Hepatic stellate cell (primary cell): Measurements from ENCODE around the gene FBLN2.
"Not testable (repeated sequence)": the region's sequence is repeated elsewhere in the genome, so short reads cannot be mapped to it uniquely, and the experiment has no call there.

ENCODE experiments used
- DNase-seq: peaks from one replicate; pipeline ENCODE4 v3.0.0; 2011; ENCODE audit warnings: low spot score

FBLN2 gene

DNA sequence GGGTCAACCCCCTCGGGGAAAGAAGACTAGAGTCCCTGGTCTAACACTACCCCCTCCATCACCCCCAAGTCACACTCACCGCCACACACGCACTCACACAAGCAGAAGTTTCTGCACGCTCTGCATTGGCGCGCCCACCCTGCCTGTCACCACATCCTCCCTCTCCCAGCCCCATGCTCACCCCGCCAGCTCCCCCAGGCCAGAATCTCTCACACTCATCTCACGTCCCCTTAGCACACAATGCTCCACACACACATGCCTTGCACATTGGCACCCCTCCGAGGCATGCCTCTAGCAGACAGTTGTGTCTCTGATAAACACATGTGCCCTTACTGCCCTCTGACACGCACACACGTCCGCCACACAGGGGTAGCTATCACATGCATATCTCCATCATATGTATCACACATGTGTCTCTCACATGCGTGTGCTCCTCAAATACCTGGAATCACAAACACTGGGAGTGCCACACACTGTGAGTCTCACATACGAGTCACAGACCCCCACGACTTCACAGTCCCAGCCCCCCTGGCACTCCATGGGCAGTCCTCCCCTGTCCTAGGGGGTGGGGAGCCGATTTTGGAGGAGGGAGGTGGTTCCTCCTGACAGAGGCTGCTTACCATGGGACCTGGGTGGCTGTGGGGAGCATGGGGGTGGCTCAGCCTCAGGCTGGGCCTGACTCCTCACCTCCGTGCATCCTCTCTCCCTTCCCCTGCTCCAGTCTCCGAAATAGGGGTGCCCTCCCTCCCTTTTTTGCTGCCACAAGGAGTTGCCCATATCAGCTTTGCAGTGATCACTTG lies 898 bp downstream of the FBLN2 start:
- no peak for DNase-seq

DNA sequence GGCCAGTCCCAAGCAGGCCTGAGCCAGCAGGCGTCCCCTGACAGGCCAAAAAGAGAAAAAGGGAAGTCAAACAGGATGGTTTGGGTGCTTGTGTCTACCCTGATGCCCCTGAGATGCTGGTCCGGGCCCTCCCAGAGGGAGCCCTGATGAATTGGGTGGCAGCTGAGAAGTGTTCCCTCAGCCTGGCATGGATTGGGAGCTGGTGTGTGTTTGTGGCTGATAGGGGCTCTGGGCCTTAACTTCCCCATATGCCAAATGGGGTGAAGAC lies 1.4 kb downstream of the FBLN2 start:
- no peak for DNase-seq

DNA sequence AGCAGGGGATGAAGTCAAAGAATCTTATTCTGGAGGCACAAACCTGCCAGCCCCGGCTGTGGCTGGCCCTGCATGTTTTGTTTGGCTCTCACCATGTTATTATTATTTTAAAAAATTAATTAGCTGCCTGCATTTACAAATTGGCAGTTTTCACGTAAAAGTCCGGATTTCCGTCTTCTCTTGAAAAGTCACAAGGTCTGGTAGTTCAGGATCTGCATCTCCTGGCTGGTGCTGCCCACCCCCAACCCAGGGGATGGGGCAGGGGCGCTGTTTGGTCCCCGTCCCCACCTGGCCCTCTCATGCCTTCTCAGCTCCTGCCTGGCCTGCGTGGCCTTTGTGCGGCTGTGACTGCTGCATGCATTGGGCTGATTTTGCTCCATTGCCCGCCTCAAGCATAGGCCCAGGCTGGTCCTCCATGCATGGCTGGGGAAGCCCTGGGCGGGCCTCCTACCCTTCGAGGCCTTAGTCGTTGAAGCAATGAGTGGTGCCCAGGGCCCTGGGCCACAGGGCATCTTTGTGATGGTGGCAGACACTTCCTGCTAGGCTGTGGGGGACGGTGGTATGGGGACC lies 2.0 kb downstream of the FBLN2 start:
- DNase-seq, result no peak

DNA sequence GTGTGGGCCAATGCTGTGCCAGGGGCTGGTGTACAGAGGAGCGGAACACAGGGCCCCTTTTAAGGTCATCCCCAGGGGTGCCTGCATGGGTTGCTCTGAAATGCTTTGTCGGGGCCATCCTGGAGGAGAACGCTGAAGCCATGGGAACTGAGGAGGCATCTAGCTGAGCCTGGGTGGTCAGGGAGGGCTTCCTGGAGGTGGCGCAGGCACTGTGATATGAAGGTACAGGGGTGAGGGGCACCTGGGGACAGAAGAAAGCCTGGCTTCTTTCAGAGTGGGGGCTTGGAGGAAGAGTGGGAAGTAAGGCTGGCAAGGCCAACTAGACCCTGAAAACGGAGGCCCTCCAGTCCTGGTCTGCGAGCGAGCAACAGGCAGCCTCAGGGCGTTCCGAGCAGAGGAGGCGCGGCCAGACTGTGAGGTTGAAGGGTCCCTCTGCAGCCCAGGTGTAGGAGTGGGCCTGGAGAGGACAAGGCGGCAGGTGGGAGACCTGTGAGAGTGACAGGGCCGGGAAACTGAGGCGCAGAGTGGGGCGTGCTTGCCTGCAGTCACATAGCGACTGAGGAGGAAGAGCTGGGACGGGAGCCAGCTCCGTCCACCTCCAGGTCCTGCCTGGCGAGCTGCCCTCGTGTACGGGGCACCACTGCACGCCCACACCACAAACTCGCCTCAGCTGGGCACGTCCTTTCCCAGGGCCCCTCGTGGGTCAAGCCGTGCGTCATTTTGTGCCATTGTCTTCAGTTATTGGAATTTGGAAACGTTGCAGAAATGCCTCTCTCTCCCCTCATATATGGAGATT lies 4.1 kb downstream of the FBLN2 start:
- DNase-seq, result no peak

DNA sequence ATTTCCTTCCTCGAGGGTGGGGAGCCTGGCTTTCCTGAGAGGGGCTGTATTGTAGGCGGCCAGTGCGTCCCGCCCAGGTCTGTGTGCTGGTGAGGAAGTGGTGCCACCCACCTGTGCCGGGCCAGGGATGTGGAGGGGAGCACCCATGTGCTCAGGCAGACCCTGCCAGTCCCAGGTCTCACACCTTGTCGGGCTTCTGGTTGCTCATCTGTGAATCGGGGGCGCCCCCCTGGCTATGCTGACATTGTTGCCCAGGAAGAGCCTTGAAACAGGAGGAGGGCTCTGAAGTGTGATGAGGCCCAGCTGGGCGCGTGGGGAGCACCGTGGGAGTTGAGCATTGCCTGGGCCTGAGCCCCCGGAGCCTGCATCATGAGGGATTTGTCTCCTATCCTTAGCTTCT lies 4.8 kb downstream of the FBLN2 start:
- no peak for DNase-seq

DNA sequence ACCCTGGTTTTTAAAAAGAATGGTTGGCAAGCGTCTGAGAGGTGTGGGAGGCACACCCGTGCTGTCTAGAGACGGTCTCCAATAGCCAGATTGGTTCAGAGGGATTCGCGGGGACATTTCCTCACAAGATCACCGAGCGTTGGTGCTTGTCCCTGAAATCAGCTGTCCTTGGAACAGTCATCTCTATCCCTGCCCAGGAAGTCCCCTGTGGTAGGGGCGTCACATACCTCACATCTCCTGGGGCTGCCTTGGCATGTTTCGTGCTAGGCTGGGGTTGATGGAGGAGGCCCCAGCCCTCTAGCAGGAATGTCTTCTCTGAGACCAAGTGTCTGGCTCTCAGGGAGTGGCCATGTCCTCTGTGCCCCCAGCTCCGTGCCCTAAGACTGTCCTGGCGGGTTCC lies 6.8 kb downstream of the FBLN2 start:
- no peak for DNase-seq

DNA sequence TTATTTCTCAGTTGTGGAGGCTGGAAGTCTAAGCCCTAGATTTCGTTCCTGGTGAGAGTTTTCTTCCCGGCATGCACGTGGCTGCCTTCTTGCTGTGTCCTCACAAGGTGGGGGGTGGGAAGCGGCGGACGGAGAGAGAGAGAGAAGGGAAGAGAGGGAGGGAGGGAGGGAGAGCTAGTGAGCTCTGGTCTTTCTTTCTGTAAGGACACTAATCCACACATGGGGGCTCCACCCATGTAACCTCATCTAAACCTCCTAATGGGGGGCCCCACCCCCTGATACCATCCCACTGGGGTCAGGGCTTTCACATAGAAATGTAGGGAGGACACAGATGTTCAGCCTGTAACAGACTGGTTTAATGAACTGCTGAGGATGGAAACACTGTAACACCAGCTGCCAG lies 7.3 kb downstream of the FBLN2 start:
- no peak for DNase-seq

DNA sequence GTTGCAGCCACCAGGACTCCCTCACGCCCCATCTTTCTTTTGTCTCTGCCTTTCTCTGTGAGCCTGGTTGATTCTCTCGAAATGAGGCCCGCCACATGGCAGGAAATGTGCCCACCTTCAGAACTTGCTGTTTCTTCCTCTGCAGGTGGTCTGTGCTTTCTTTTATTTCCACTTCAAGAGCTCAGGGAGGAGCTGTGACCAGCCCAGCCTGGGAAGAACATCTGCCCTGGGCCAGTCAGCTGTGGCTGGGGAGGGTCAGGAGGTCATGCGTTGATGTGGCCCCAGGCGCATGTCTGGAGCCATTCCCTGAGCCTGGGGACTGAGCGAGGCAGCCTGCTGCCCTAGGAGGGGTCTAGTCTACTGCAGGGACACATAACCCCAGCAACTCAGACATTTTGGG lies 8.0 kb downstream of the FBLN2 start:
- no peak for DNase-seq

DNA sequence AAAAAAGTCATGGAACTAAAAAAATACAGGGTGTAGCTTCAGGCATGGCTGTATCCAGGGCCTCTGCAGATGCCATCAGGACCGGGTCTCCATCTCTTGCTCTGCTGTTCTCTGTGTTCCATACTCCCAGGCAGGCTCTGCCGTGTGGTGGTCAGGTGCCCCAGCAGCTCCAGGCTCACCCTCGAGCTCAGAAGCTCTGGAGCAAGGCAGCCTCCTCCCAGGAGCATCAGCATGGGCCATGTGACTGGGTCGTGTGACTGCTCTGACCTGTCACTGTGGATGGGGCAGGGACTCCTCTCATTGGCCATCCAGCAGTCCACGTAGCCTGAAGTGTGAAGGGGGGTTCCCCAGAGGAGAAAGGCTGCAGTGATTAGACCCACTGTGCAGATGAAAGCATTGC lies 8.5 kb downstream of the FBLN2 start:
- no peak for DNase-seq

DNA sequence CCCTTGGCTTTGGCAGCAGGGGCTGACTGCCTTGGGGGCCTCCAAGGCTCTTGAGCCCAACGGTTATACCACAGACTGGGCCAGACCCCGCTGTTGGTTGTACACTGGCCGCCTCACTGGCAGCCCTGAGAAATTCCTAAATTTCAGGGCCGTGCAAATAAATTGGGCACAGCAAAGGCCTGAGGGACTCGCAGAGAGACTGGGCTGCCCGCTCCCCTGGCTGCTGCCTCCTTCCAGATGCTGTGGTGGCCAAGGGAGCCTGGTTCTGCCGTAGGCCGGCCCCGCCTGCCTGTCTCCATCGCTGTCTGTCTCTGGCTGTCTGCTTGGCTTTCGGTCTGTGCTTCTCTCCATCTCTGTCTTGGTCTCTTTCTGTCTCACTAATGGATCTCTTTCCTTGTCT lies 9.0 kb downstream of the FBLN2 start:
- no peak for DNase-seq

DNA sequence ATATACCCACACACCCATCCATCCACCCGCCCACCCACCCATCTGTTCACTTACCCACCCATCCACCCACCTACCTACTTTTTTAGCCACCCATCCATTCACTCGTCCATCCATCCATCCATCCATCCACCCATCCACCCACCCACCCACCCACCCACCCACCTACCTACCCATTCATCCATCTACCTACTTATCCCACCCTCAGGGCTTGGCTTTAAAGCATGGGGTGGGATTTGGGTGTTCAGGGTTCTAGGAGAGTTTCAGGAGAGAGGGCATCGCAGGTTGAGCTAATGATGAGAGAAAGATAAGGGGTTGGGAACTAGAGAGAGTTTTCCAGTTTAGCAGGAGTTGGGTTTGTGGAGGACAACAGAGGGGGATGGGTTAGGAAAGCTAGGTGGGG lies 9.7 kb downstream of the FBLN2 start:
- DNase-seq, result no peak

DNA sequence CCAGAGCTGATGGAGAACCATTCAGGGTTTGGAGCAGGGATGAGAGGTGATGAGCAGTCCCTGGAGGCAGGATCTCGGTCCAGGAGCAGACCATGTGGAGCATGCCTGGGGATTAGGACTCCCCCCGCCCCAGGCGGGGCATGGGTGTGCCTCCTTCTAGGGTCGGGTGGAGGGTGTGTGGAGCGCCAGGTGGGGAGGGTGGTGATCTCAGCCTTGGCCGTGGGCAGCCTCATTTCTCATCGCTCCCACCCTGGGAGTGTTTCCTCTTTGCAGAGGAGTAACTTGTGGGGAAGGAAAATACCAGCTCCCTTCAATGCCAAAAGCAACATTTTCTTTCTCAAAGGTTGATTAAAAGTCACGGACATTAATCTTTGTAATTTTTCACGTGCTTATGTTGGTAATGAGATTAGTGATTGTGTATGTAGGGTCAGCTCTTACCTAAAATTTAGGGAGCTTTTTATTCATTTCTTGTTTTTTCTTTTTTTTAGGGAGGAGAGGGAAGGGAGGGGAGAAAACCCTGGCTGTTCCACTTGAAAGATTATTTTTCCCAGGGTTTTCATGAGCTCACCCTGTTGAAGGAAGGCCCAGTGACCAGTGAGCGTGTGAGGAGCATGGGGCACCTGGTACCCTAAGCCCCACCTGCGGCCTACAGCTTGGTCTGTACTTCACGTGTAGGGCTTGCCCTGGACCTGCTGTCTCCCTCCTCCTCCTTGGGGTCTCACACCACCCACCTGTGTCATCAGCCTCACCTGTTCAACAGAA lies 11.0 kb downstream of the FBLN2 start:
- no peak for DNase-seq

DNA sequence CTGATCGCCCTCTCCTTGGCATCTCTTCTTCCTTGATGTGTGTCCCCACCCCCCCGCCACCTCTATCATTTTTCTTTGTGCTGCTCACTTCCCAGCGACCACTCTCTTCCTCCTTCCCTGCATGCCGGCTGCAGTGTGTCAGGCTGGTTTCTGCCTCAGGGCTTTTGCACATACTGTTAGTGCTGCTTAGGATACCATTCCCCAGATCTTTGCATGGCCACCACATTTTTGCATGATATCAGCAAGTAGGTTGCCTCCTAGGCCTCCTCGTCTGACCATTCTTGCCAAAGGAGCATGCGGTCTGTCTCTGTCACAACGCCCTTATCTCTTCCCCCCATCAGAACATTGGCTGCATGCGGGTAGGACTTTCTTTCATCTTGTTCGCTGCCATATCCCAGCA lies 12.5 kb downstream of the FBLN2 start:
- DNase-seq, result no peak

DNA sequence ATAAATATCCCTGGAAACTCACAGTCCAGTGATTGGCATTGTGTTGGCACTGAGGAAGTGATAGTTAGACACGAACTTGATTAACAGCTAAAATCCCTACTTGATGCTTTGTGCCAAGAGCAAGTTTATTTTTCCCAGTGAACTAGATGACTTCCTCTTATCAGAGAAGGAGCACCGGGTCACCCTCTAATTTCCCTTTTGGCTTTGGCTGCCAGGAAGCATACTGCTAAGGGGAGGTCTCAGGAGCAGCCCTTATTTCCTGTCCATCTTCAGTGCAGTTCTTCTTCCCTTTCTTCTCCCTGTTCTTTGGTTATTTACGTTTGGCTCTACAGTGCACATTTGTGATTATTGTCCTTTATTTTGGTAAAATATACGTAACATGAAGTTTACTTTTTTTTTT lies 13.0 kb downstream of the FBLN2 start:
- DNase-seq, result no peak

DNA sequence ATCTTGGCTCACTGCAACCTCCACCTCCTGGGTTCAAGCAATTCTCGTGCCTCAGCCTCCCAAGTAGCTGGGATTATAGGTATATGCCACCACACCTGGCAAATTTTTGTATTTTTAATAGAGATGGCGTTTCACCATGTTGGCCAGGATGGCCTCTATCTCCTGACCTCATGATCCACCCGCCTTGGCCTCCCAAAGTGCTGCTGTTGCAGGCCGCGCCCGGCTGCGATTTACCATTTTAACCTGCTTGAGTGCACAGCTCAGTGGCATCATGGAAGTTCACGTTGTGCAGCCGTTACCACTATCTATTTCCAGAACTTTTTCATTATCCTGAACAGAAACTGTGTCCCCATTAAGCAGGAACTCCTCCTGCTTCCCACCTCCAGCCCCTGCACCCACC lies 13.5 kb downstream of the FBLN2 start:
- DNase-seq, result not testable (repeated sequence)

DNA sequence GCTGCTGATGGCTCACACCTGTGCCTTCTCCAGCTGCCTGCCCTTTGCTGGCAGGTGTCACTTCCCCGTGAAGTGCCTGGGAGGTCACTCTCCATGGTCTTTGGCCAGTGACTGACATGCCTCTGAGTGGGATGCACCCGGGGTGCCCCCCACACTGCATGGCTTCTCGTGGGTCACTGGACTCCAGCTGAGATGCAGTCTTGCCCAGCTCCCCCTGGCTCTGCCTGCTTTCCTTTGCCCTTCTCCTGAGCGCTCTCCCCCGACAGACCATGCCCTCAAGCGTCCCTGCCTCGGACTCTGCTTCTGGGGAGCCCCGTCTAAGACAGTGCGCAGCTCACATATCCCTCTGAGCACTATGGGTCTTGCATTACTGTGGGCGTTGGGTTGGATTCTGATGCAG lies 14.4 kb downstream of the FBLN2 start:
- DNase-seq, result no peak

DNA sequence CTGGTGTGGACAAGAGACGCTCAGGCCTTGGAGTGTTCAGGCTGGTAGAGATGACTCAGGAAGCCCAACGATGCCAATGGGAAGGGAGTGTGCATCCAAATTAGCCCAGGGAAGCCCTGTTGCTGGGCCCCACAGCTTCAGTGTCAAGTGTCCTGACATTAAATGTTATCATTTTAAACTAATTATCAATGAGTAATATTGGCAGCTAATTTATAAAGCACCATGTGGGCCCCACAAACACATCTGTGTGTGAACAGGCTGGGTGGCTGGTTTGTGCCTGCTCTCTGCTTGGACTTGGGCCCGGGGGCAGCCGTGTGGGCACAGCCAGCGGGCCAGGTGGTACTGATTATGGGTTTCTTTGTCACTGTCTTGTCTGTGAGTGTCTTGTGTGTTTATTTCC lies 15.0 kb downstream of the FBLN2 start:
- no peak for DNase-seq

DNA sequence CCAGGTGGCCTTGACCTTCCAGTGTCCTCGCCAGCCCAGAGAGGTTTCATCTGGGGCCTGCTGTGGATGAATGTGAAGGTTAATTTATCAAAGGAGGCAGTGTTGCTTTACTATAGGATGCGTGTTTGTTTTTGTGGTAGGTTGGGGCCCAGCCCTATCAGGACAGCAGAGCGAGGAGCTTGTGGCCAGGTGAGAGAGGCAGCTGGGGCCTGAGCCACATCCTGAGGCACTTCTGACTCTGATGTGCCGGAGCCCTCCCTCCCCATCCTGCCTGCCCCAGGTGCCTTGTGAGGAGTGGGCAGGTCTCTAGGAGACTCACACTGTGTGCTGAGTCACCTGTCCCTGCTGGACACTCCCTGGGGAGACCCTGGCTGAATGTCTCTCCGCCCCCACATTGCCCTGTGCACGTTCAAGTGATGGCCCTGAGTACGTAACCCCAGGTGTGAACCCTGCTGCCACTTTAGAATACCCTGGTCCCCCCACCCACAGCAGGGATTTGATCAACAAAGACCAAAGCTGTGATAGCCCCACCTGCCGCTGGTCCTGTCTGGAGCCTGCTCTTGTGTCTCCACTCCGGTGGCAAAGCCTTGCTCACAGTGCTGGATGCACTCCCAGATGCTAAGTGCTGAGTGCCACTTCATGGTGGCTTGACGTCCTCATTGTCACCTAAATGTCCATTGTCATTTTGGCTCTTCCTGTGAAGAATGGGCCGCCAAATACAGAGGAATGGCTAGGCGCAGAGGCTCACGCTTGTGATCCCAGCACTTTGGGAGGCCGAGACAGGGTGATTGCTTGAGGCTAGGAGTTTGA lies 16.0 kb downstream of the FBLN2 start:
- no peak for DNase-seq

DNA sequence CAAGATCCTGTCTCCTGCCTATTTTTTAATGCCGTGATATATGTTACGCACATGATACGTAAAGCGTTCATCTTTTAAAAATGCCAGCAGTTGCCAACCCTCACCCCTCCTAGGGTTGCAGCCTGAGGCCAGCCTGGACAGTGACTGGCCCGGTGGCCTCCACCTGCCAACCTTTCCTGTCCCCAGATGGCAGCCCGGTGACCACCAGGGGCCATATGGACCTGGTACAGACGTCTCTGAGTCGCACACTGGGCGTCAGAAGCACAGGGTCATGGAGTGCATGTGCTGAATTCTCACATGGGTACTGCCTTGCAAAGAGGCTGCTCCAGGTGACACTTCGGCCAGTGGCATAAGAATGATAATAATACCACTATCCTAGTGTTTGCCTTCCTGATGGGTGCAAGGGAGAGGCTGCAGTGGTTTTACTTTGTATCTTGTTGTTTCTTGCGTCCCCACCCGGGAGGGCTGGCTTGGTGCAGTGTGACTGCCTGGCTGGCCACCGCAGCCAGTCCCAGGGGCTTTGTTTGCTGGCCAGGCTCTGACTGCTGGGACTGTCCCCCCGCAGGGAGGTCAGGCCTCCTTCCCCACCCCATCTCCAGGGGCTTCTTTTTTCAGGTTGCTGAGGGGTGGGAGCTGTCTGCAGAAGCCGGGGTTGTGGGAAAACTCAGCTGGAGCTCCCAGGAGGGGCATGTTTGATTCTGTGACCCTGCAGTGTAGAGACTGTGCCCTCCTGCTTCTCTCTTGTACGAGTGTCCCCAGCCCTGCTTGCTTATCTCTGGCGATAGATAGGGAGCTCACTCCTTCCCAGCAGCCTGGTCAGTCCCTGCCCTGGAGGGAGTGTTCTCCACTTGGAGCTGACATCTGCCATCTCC lies 16.9 kb downstream of the FBLN2 start:
- DNase-seq, result no peak

DNA sequence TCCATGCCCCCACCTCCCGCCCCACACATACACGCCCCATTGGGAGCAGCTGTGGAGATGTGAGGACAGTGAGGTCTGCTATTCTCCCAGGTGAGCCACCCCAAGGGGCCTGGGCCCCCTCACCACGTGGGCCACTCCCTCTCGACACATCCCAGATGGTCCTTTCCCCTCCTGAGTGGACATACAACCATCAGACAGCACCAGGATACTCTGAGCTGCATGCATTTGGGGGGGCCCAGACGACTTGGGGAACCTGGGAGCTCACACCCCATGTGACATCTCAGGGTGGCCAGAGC lies 17.5 kb downstream of the FBLN2 start:
- no peak for DNase-seq

DNA sequence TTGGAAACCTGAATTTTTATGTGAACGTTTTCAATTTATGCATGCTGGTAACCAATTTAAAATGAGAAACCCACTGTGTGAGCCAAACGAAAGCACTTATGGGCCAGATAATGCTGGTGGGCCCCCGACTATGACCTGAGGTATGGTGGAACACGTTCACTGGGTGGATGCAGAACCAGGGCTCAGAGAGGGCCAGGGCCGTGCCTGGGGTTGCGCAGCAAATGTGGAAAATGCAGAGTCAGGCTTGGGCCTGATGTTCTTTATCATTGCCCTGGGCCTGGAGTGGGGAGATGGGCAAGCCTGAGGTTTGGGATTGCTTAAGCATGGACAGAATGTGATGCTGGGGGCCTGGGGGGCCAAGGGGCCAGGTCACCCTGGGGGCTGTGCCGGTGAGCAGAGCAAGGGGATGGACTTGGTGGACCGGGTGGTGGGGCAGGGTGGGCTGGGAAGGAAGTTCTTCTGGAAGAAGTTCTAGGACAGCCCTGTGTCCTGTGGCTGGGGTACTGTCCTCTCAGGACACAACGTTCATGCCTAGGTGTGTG lies 17.9 kb downstream of the FBLN2 start:
- no peak for DNase-seq
